GM21528 (cell line): ENCODE data around the gene AKR1C2.
"Not testable (repeated sequence)": the region's sequence is repeated elsewhere in the genome, so short reads cannot be mapped to it uniquely, and the experiment has no call there.

Source experiments
- ATAC-seq: cut with Tn5 transposase; IDR thresholded peaks from one replicate; pipeline ENCODE4 v1.9.1; 2021; ENCODE audit warnings: mild to moderate bottlenecking, moderate library complexity; ENCODE audit not compliant: unreplicated experiment, low FRiP score

The AKR1C2 gene

DNA sequence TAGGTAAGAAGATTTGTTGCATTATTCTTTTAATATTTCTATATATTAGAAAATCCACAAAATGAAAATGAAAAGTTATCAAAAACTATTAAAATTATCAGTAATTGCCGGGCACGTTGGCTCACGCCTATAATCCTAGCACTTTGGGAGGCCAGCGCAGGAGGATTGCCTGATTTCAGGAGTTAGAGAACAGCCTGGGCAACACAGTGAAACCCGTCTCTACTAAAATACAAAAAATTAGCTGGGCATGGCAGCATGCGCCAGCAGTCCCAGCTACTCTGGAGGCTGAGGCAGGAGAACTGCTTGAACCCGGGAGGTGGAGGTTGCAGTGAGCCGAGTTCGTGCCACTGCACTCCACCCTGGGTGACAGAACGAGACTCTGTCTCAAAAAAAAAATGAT is 11.1 kb downstream of the AKR1C2 start:
- not testable (repeated sequence) for ATAC-seq

DNA sequence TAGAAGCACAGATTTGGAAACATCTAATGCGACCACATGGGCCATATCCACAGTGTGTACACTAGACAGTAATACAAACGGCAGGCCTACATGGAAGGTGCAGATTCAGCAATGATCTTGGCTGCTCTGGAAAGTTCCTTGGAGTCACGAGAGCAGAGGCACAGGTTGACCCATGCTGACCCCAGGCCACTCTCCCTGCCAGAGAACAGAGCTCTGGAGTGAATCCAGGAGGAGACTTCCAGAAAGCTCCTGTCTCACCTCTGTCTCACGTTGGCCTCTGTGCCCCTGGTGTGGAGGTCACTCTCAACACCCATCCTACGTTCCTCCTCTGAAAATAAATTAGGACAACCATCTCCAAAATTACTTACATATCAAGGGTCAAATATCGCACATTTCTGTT is 12.2 kb downstream of the AKR1C2 start:
- not testable (repeated sequence) for ATAC-seq

DNA sequence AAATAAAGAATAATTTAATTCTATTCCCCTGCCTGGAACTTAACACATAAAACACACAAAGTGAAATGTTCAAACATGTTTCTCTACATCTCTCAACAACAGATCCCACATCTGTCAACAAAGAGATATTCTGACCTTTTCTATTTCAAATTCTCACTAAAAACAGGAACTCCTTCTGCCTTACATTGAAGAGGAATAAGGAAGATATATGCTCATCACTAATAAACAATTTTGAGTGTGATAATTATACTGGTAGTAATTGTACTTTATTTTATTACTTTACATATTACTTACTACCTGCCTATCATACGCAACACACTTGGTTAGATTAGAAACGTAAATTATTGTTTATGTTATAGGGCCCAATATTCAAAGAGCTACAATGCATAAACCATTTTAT is 13.4 kb downstream of the AKR1C2 start:
- ATAC-seq: no peak

DNA sequence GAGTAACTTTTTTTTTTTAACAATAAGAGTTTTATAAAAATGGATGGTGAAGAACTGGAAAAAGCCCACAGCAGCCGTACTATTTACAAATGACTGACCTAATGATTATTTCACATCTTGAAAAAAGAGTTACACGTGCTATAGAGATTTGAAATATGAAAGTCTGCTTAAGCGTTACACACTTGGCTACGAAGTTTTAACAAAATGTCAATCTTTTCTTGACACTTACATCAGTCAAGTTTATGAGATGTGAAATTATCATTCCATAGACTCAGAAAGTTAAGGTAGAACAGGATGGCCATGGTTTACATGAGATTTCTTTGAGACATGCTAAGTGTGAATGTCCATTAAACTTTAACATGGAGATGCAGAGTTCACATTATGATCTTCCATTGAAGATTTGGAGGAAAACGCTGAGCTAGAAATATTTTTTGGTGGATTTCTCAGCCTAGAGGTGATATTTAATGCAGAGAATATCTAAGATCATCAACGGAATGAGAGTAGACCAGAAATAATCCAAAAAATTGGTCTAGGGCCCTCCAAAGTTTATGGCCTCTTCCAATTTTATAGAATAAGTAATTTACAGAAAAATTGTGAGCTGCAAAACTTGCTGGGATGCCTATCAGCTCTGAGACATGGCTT is 15.5 kb downstream of the AKR1C2 start:
- ATAC-seq: not testable (repeated sequence)

DNA sequence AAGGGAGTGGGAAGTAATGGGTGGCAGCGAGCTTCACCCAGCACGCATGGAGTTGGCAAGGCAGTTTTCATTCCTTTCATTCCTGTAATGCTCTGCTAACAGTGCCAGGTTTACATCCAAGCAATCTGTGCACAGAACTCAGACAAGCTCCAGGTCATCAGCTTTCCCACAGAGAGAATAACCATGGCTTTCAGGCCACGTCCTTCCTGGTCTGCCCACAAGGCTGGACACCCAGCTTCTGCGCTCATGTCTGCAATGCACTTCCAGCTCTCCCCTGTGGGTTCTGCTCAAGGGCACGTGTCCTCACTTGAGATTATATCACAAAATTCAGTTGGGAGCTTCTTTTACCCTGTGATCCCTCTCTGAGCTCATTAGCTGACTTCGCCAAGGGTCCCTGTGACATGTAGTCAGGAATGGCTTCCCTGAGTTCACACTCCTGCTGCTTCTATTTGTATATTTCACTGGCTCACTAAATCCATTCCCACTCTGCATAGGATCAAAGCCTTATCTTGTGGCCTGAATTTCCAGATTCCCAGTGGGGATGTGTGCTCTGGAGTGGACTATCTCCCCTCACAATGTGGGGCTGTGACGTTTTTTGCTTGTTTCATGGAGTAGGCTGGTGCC is 18.6 kb downstream of the AKR1C2 start:
- no peak for ATAC-seq

DNA sequence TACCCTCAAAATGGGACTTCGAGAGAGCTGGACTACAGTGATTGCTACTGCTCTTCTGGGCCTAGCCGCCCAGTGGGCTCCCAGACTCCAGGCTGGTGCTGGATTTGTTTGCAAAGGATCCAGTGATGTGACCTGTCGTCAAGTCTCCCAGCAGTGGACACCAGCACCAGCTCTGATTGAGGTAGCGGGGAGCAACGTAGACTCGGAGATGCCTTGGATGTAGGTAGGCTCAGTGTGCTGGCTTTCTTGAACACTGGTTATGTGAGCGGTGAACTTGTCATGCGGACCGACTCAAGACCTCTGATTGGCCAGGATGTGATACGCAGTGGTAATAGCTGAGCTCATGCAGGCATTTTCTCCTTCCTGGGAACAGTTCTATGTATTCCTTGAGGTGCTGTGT is 19.4 kb downstream of the AKR1C2 start:
- no peak for ATAC-seq

DNA sequence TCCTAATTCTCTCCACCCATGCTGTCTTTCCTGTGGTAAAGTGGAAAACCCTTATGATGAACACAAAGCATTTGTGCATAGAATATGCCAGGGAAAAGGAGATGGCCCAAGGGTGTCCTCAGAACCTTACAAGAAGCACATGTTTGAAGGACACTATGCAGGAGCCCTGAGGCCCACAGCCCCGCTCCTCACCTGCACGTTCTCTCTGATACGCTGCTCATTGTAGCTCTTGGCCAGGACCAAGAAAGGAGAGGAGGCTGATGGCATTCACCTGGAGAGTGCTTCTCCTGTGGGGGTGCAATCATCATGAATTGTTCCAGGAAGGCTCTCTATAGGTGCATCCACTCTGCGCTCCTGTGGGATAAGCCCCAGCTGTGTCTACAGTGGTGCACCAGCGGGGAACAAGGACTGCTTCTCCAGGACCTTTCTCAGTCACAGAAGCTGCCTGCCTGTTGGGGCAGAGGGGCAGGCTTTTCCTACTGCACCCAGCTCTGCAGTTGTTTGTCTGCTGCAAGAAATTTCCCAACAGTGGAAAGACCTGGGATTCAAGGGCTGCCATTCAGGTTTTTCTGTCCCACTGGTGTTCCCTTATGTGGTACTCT is 19.9 kb downstream of the AKR1C2 start:
- no peak for ATAC-seq

DNA sequence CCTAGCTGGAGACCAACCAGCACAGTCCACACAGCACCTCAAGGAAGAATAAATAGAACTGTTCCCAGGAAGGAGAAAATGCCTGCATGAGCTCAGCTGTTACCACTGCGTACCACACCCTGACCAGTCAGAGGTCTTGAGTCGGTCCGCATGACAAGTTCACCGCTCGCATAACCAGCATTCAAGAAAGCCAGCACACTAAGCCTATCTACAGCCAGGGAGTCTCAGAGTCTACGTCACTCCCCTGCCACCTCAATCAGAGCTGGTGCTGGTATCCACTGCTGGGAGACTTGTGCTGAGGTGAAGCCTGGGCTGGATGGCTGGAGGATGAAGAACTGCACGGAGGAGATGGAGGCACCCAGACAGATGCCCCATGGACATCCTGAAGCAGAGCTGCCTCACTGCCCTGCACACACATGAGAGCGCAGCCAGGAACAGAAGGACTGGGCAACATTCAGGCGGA is 20.9 kb downstream of the AKR1C2 start:
- no peak for ATAC-seq

DNA sequence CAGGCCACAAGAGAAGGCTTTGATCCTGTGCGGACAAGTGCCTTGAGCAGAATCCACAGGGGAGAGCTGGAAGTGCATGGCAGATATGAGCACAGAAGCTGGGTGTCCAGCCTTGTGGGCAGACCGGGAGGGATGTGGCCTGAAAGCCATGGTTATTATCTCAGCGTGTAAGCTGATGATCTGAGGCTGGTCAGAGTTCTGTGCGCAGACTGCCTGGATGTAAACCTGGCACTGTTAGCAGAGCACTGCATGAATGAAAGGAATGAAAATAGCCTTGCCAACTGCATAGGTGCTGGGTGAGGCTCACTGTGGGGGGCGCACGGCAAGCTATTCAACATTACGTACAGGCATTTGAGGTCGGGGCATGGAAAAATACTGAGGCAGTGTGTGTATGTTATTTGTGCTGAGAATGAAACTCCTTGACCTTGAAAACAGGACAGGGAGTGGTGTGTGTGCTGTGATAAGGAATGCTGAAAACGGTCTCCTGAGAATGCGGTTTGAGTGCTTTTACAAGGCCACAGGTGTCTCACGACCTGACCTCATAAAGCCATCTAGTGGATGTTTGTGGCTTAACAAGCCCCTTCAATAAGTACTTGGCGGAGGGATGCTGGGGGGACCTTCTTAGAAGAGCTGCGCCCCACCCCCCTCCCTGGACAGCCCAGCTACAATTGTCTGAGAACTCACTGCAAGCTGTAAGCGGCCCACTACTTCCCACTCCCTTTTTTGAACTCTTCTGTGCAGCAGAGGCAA is 21.8 kb downstream of the AKR1C2 start:
- no peak for ATAC-seq

DNA sequence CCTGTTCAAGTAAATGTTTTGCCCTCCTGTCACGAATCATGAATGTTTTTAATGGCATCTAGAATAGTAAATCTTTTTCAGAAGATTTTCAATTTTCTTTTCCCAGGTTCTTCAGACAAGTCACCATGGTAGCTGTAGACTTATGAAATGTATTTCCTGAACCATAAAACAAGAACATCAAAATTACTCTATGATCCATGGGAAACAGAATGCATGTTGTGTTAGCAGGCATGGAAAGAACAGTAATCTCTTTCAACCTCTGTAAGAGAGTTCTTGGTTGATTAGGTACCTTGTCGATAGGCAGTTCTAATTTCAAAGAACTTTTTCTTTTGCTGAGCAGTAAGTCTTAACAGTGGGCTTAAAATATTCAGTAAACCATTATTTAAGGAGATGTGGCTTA is 22.9 kb downstream of the AKR1C2 start:
- no peak for ATAC-seq

DNA sequence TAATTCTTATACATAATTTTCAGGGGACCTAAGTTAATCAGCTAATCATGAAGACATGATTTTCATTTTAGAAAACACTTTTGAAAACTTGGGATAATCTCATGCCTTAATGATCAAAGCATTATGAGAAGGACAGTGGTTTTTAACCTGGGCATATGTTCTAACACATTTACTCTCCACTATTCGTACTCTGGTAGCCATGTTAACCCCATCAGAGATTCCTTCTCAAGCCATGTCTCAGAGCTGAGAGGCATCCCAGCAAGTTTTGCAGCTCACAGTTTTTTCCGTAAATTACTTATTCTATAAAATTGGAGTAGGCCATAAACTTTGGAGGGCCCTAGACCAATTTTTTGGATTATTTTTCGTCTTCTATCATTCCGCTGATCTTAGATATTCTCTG is 24.8 kb downstream of the AKR1C2 start:
- no peak for ATAC-seq

DNA sequence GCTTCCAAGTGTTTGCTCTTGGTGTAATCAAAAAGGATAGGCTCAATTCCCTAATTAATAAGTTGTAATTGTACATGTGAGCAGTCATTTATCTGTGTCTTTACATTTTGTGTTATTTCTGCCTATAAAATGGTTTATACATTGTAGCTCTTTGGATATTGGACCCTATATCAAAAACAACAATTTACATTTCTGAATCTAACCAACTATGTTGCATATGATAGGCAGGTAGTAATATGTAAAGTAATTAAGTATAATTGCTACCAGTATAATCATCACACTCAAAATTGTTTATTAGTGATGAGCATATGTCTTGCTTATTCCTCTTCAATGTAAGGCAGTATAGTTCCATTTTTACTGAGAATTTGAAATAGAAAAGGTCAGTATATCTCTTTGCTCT is 26.6 kb downstream of the AKR1C2 start:
- ATAC-seq: no peak

DNA sequence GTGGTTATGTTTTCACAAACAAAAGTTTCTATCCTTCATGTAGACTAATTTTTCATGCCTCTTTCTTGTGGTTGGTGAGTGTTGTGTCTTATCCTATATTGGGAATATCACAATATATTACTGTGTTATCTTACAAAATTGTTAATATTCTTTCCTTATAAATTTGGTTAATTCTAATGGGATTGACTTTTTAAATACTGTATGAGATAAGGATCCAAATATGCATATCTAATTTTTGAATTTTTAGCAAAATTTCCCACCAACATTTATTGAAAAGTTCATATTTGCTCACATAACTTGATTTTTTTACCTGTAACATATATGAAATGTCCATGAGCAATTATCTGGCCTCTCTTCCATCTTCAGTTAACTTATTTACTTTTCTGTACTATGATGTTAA is 29.3 kb downstream of the AKR1C2 start:
- ATAC-seq: not testable (repeated sequence)

DNA sequence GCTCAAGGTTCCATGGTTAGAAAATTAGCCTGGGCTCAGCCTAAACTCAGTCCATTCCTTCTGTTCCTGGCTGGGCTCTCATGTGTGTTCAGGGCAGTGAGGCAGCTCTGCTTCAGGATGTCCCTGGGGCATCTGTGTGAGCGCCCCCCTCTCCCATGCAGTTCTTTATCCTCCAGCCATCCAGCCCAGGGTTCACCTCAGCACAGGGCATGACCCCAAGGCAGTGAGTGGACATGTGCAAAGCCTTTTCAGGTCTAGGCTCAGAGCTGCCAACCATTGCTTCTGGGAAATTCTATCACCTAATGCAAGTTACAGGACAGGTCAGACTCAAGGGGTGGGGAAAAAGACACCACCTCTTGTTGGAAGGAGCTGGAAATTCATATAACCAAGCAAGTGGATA is 30.4 kb downstream of the AKR1C2 start:
- not testable (repeated sequence) for ATAC-seq

DNA sequence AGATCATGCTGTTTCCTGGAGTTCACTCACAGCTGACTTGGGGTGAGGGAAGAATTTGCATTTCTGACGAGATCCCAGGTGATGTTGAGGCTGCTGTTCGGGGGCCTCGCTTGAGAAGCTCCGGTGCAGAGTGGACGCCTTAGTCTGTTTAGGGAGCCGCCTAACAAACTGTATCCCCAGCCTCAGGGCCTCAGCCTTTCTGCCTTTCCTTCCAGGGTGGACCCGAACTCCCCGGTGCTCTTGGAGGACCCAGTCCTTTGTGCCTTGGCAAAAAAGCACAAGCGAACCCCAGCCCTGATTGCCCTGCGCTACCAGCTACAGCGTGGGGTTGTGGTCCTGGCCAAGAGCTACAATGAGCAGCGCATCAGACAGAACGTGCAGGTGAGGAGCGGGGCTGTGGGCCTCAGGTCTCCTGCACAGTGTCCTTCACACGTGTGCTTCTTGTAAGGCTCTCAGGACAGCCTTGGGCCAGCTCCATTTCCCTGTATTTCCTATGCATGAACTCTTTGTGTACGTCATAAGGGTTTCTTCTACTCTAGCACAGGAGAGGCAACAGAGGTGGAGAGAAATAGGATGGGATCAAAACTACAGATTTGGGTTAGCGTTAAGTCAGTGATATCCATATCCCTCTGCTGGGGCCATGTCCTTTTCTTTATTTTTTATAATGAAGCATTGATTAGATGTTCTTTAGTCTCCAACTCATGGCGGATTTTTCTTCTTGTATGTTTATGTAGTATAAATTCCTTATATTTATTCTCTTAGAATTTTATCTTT is 31.1 kb downstream of the AKR1C2 start:
- not testable (repeated sequence) for ATAC-seq

DNA sequence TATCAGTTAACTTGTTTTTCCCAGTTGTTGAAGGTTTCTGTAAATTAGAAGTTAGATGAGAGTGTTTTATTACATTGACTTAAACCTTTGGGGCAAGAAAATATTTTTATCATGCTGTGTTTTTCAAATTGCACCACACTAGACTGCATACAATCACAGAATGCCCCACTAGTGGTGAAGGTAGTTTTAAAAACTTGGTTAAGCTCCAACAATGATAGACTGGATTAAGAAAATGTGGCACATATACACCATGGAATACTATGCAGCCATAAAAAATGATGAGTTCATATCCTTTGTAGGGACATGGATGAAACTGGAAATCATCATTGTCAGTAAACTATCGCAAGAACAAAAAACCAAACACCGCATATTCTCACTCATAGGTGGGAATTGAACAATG is 33.3 kb downstream of the AKR1C2 start:
- ATAC-seq: not testable (repeated sequence)

DNA sequence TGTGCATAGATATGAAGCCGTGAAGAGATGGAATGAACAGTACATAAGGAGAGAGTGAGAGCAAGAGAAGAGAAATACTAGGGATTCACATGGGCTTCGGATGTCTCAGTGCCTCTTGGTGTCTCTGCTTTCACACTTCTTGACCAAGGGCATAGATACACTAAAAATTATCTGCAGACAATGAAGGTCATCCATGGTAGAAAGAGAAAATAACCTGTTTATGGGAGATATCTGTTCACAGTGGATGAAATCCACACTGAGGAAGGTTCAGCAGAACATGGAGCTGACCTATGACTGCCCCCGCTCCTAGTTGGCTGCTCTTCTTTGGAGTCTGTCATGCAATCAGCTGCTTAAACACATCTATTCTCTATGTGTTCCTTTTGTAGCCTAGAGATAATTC is 34.4 kb downstream of the AKR1C2 start:
- ATAC-seq: not testable (repeated sequence)

DNA sequence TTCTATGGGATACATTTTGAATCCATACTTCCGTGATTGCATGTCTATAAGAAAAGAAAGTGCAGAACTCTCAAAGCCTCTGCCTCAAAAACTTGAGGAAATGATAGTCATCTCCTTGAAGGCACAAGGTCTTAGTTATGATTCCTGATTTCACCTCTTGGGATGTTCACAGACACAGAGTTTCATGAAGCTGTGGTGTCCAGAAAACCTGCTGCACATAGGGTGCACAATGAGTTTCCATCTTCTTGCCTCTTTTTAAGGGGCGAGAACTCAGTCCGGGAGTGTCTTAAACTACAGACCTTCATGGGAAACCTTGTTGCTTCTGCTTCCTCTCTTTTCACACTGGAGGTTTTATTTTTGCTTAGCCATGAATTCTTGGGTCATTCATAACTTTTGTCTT is 36.5 kb downstream of the AKR1C2 start:
- ATAC-seq: not testable (repeated sequence)

DNA sequence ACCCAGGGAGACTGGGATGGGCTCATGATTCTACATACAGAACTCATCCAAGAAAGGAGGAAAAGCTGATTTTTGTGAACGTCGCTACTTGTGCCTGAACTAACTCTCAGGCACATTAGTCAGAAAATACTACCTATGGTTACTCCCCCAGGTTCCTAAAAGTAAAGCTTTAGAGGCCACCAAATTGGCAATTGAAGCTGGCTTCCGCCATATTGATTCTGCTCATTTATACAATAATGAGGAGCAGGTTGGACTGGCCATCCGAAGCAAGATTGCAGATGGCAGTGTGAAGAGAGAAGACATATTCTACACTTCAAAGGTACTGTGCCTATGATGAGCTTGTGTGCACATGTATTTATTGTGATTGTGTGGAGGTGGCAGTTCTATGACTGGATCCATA is 37.9 kb downstream of the AKR1C2 start:
- ATAC-seq: not testable (repeated sequence)

DNA sequence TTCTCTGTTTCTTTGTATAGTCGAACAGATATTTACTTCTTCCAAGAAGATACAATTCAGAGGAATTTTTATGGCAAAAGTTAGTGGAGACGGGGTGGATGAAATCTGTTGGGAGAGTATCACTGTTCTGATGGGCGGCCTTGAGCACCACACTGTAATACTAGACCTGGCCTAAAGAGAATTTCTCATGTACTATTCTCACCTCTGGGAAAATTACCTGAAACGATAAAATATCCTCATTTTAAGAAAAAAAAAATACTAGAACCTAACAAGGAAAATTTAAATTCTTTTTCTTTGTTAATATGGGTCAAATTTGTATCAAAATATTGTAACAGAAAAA is 39.9 kb downstream of the AKR1C2 start:
- not testable (repeated sequence) for ATAC-seq
